ENCODE measurements around the gene DENND2C.
"Not testable (repeated sequence)": the region's sequence is repeated elsewhere in the genome, so short reads cannot be mapped to it uniquely, and the experiment has no call there.

Gene DENND2C

DNA sequence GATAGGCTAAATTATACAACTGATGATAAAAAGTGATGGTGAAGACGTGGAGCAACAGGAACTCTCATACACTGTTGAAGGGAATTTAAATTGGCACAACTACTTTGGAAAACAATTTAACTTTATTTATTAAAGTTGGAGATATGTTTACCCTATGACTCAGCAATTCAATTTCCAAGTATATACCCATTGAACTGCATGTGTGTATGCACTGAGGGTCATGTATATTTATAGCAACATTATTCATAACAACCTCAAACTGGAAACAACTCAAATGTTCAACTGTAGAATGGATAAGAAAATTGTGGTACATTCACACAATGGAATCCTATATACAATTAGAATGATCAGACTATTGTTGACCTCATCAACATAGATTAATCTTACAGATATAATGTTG is 71.9 kb downstream of the DENND2C start:
- no peak for DNase-seq

DNA sequence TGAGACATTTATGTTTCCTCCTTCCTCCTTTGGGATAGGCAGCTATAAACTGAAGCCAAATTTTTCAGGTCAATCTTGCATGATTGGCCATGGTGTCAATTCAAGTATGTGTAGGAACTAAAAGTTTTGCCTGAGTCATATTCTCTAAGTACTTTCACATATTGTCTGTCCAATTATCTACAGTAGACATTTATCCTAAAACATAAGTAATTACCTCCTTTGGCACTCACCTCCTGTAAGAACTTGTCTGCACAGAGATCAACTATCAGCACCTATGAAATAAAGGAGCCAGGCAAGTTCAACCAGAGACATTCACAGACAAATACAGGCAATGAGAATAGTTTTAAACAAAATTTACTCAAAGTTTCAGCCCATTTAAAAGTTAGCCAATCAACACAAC is 74.2 kb downstream of the DENND2C start:
- no peak for DNase-seq

DNA sequence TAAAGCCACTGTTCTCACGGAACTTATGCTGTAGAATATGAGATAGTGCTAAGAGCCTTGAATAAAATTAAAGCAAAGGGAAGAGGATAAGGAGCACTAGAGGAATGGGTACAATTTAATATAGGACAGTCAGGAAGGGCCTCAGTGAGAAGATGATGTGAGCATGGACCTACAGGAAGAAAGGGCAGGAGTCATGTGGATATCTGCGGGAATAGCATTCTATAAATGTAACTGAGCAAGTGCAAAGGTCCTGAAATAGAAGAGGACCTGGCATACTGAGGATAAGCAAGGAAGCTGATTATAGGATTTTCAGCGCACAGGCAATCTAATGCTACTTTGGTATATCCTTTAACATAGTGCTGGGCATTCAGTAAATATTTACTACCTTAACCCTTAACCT is 75.8 kb downstream of the DENND2C start:
- no peak for DNase-seq

DNA sequence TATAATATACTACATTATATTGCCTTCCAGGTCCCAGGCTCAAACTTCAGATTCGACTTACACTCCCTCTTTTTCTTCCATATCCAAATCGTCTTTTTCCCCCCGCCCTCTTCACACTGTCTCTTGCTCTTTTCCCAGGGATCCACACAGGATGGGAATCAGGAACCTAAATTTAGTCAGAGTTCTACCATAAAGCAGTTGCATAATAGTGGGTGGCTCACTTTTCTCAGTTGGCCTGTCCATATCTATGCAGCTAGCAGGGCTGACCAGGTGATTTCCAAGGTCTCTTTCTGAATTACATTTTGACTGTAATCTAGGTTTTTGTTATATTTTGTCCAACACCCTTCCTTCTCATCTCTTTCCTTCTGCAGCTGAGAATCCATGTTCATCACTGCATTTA is 80.7 kb downstream of the DENND2C start:
- DNase-seq = no peak

DNA sequence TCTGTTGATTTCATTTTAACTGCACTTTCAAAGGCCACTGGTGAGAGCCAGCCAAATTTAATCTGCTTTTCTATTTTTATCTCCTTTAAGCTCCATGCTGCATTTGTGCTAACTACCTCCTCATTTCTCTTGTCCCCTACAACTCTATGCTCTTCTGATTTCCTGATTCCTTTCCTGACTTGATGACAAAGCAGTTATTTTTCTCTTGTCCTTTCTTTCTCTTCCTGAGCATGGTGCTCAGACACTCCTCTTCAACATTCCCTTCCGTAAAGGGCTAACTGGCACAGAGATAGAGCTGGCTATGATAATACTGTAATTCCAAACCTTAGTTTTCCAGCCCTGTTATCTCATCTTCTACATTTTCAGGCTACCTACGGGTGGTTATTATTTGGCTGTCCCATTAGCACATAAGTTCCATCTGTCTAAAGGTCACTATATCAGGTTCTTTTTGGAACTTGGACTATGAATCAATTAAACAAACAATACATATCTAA is 81.6 kb downstream of the DENND2C start:
- DNase-seq = no peak

DNA sequence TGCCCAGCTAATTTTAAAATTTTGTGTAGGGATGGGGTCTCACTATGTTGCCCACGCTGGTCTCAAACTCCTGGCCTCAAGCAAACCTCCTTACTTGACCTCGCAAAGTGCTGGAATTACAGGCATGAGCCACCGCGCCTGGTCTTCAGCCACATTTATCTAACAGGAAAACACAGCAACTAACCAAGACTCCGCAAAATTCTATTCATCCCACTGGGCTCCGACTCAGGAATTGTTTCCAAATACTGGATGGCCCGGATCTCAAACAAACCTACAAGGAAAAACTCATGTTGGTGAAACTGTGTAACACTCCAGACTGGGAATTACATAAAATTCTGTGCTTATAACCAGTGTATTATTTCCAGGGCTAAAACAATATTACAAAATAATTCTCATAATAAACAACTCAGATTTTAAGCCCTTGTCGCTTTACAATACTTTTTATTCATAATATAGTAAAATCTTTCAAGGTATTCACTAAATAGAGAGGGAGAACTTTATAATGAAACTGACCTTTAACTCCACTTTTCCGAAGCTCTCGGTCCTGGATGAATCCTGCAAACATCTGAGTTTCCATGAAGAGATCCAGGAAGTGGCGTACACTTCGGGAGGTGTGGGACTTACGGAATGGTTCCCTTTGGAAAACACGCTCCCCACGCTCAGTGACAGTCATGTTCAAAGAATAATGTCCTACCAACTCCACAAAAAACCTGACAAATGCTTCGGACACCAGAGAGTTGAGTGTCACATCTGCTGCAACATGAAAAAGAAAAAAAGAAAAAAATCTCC is 82.5 kb downstream of the DENND2C start:
- DNase-seq = no peak

DNA sequence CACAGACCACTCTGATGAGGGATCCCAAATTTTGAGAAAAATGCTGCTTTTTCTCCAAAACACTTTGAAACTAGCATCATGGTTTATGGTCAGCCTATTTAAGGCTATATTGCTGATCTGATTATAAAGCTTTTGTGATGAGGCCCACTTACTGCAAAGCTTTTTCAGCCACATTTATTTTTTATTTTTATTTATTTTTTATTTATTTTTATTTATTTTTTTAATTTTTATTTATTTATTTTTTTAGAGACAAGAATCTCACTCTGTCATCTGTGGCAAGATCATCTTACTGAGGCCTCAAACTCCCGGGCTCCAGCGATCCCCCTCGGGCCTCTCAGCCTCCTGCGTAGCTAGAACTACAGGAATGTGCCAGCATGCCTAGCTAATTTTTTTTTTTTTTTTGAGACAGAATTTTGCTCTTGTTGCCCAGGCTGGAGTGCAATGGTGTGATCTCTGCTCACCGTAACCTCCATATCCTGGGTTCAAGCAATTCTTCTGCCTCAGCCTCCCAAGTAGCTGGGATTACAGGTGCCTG is 83.3 kb downstream of the DENND2C start:
- no peak for DNase-seq

DNA sequence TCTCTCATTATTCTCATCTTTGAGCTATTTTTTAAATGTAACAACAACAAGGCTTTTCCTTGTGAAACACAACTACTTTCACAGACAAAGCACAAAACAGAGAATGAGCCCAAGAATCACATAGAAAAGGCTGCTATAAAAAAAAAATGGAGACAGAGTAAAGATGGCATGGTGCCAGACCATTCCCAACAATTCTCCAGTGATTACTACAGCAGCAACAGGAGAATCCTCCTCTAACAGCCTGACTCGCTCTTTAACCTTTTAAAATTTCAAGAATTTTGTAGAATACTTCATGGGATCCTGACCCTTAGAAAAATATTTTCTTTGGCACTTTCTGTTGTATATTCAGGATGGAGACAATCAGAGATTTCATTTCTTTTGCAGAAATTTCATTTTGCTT is 84.6 kb downstream of the DENND2C start:
- no peak for DNase-seq

DNA sequence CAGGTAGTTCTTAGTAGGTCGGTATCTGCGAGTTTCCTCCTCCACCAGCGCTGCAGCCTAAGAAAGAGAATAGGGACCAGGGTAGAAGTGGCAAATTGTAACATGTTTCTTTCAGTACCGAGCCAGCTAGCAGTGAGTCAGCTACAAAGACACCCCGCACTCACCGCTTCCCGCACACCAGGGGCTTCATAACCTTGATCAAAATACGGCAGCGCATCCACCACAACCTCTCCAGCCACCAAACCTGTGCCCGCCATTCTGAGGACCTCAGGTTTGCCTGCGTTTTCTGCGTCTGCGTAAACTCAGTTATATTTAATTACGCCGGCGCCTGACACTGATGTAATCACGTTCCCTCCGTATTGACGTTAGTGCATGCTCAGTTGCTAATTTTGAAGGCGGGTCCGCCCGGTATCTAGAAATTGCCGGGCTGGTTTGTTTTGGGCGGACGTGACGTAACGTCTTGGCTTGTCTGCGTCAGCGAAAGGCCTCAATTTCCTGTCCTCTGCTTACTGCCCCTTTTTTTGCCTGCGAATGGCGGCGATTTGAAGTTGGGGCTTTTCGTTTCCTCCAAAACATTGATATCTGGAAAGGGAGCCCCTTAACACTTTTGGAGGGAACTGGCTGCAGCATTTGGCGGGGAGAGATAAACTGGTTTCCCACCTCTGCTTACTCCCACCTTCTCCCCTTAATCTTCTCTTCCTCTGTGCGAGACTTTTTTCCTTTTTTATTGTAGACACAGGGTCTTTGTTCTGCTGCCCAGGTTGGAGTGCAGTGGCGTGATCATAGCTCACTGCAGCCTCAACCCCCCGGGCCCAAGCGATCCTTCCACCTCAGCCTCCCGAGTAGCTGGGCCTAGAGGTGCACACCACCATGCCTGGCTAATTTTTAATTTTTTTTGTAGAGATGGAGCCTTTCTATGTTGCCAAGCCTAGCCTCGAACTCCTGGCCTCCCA is 88.2 kb downstream of the DENND2C start, which contains the start of gene BCAS2:
Gene BCAS2 (minus strand): TSS at position 281 of the 953 bp plus-strand sequence. CDS start 24 bp downstream, at position 257.
- peak; percentile 97 for DNase-seq

DNA sequence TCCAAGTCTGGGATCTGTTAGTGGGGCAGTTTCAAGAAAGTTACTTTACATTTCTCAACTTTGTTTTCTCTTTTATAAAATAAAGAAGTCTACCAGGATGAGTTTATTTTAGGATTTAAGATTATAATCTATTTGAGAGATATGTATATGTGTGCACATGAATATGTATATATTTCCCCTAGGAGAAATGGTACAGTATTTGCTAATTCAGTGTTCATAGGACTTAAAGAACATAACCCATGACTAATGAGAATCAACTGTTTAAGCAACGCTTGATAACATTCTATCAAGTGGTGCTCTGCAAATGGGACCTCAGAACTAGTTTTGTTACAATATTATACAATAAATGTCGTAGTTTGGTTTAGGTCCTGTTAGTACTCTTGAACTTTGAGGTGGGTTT is 95.5 kb downstream of the DENND2C start:
- no peak for DNase-seq

DNA sequence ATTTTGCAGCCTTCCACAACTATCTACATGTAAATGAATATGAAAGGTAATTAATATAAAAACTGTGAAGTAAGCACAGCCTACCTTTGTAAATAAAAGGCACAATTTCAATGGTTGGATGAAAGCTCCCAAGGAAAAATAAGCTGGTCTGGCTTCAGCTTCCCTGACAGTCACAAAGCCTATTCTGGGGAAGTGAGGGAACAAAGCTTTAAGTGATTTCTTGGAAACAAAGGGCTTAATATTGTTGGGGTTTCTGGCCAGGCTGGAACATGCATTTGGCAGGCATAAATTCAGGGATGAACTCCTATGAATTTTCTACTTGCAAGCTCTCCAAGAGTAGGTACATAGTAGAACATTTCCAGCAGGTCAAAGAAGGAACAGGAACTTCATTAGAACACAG is 105.7 kb downstream of the DENND2C start:
- DNase-seq = no peak

DNA sequence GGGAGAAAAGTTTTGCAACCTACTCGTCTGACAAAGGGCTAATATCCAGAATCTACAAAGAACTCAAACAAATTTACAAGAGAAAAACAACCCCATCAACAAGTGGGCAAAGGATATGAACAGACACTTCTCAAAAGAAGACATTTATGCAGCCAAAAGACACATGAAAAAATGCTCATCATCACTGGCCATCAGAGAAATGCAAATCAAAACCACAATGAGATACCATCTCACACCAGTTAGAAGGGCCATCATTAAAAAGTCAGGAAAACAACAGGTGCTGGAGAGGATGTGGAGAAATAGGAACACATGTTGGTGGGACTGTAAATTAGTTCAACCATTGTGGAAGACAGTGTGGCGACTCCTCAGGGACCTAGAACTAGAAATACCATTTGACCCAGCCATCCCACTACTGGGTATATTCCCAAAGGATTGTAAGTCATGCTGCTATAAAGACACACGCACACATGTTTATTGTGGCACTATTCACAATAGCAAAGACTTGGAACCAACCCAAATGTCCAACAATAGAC is 106.8 kb downstream of the DENND2C start:
- not testable (repeated sequence) for DNase-seq

DNA sequence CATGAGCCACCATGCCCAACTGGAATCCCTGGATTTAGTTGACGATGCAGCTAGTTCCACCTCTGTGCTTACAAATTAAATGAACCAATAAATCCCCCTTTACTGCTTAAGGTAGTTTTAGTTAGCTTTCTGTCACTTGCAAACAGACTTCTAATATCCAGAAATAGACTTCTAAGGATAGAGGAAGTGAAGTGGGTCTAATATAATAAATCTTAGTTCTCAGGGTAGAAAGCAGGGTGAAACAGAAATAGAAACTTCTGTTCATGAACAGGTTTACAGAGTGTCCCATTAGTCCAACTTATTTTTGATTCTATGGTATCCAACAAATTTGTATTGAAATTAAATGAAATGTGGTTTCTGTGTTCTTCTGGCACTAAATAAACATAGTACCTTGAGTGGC is 108.5 kb downstream of the DENND2C start:
- DNase-seq = no peak

DNA sequence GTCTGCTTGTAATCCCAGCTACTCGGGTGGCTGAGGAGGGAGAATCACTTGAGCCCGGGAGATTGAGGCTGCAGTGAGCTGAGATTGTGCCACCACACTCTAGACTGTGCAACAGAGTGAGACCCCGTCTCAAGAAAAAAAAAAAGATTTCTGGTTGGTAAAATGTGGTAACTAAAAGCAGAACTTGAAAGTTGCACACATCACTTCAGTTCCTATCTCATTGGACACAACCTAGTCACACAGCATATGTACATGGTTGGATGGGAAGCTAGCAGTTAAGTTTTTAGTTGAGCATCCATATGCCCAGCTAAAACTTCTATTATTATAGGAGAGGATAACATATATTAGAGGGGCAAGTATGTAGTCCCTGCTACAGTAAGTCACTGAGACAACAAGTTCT is 110.5 kb downstream of the DENND2C start:
- no peak for DNase-seq

DNA sequence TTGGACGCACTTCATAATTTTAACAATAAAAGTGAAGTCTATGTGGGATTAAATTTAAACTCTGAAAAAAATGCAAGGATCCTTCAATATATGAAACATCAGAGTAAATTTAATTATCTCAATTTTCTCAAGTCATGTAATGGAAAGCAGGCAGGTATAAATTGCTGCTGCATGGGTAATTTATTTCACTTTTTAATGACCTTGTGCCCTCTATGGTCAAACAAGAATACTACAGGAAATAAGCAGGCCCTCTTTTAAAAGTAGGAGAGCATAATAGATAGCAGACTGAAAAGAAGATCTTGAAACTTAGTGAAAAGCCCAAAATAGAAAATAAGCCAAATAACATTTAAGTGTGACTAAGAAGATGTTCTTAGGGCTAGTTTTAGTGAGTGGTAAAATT is 111.3 kb downstream of the DENND2C start:
- DNase-seq = peak; percentile 0

DNA sequence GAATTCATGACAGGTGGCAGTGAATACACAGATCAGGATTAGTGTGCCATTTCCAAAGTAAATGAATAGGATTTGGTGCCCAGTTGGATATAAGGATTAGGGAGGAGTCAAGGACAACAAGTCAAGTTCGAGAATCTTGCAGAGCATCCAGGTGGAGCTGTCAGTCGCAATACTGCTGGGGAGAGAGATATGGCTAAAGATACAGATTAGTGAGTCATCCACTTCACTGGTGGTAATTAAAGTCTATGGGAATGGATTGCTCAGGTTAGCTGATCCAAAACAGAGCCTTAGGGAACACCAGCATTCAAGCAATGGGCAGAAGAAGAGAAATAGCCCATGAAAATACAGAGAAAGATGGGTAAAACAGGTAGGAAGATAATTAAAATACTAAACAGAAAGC is 115.3 kb downstream of the DENND2C start:
- no peak for DNase-seq

DNA sequence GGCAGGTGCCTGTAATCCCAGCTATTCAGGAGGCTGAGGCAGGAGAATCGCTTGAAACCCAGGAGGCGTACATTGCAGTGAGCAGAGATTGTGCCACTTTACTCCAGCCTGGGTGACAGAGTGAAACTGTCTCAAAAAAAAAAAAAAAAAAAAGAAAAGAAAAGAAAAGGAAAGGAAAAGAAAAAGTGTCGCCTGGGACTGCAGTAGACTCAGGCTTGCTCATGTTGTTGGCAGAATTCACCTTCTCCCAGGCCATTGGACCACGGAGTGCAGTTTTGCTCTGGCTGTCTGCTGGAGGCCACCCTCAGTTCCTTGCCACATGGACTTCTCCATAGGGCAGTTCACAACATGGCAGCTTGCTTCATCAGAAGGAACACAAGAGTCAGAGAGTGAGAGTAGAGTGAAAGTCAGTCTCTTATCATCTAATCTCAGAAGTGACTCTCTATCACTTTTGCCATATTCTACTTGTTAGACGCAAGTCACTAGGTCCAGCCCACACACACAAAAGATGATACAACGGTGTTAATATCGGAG is 117.7 kb downstream of the DENND2C start:
- no peak for DNase-seq

DNA sequence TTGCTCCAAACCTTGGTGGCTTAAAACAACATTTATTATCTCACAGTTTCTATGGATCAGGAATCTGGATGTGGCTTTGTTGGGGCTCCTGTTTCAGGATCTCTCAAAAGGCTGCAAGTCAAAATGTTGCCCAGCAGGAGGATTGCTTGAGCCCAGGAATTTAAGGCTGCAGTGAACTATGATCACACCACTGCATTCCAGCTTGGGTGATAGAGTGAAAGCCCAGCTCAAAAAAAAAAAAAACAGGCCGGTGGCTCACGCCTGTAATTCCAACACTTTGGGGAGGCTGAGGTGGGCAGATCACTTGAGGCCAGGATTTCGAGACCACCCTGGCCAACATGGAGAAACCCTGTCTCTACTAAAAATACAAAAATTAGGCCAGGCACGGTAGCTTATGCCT is 118.4 kb downstream of the DENND2C start:
- DNase-seq = no peak

DNA sequence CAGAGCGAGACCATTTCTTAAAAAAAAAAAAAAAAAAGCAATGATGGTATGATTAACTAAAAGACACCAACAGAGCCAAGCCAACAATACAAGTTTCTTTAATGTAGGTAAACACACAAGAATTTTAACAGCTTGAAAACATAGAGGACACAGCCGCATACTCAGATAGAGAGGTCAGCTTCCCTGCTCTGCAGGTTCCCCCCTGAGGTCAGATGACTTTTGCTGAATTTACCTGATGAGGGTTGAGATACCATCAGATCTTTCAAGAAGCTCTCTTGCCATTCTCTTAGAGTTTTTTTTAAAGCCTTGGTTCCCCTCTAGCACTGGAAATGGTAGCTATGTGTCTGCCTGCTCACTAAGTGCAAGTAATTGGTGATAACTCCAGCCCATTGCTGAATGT is 119.5 kb downstream of the DENND2C start:
- DNase-seq = no peak

DNA sequence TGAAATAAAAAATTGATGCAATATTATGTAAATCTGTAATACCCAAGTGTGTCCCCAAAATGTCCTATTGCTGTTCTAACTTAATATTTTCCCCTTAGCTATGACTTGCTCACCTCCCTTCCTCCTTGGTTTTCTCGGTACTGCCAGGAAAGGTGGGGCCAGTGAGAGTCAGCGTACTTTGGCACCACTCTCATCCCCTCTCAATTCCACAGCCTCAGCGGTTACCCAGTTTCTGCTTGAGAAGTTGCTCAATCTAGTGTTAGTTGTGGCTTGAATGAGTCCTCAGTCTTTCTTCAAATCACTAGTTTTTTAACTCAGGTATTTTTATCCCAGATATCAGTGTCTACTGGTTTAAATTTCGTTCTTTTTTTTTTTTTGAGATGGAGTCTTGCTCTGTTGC is 120.7 kb downstream of the DENND2C start:
- no peak for DNase-seq

DNA sequence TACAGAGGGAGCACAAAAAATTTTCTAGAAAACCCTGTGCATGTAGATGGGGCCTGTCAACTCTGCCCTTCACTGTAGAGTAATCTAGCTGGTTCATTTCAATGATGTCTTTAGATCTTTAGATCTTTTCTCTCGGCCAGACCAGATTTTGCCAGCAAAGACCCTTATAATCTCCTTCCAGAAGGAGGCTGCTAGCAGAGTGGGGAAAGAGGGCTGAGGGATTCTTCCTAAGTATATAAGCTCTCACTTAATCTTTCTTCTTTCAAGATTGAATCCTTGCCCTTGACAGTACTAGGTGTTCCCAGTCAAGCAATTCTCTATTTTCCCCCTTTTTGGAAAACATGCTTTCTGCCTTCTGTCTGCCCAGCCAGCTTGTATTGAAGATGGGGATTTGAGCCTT is 122.8 kb downstream of the DENND2C start:
- DNase-seq = no peak

DNA sequence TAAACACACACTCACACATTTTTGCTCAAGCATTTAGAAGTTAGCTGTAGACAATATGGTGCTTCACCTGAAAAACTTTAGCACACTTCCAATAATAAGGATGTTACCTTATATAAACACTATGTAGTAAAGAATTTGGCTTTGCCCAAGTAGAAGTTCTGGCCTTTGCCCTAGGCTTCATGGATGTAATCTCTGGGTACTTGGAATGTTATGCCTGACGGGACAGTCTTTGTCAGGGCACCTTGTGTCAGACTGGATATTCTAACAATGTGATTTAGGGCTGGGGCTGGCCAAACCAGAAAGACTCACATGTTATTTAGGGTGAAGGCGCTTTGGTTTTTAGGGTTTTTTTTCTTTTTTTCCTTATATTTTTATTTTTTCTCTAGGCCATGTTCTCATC is 124.1 kb downstream of the DENND2C start:
- no peak for DNase-seq

DNA sequence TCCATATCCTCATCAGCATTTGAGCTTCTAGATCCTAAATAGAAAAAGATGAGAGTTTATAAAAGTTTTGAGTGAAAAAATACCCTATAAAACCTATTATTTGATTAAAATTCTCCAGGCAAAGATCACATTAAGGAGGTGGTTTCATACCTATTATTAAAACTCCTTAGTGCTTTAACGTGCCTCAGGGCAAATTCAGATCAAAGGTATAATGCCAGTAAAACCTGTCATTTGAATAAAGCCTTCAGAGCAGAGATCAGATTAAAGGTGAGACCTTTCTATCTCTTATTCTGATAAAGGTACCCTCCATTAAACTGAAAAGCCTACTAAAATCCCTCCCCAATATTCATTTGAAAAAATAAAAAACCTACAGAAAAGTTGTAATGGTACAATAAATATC is 124.5 kb downstream of the DENND2C start:
- no peak for DNase-seq
